ENCODE measurements around the gene TECPR2.

TECPR2 gene

GRCh38 chr14:102486513-102487203 lies 123.9 kb downstream of the TECPR2 start:
- DNase-seq (ENCODE audit: extremely low read depth, low read depth): no peak
- no peak for TF ChIP-seq CTCF (IDR thresholded peaks at IDR 0.05; ENCODE audit: low read depth, low read length)

DNA sequence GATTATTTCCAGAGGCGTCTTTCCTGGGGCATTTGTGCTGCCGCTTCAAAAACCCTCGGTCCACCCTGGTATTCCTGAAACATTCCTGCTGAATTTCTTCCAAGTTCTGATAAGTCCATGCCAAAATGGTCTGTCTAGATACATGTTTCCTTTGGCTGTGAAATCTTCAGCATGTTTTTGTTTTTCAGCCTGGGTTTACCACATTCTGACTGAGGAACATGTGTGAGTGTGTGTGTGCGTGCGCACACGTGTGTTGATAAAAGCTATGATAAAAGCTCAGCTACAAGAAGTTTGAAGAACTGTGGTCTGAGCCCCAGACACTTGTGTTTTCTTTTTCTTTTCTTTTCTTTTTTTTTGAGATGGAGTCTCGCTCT lies 124.5 kb downstream of the TECPR2 start:
- DNase-seq (ENCODE audit: extremely low read depth, low read depth): no peak
- no peak for TF ChIP-seq CTCF (IDR thresholded peaks at IDR 0.05; ENCODE audit: low read depth, low read length)

DNA sequence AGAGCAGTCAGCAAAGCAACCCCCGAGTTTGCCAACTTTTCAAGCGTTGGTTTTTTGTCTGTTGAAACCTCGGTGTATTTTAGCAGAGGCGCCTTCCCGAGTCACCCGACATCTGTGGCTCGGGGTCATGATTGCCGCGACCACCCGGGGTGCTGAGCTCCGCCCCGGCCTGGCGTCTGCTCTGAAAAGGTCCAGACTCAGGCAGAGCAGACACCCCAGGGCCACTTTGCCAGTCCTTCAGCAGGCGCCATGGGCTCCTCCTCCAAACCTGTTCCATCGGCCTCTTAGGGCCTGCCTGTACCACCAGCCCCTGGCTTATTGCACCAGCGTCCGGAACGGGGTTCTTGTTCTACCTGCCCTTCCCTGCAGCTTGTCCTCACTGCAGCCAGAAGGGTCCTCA lies 127.7 kb downstream of the TECPR2 start:
- DNase-seq (ENCODE audit: extremely low read depth, low read depth): no peak
- TF ChIP-seq CTCF (IDR thresholded peaks at IDR 0.05; ENCODE audit: low read depth, low read length): no peak

DNA sequence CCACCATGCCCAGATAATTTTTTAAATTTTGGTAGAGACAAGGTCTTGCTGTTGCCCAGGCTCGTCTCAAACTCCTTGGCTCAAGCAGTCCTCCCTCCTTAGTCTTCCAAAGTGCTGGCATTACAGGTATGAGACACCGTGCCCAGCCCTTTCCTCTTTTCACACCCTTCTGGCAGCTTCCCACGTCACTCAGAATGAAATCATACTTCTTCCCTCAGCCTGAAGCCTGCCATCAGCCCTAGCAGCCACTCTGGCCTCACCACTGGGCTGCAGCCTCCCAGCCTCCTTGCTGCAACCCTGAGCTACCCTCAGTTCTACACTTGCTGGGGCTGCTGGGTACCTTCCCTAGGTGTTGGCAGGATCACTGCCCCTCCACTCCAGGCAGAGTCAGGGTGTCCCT lies 128.6 kb downstream of the TECPR2 start:
- DNase-seq (ENCODE audit: extremely low read depth, low read depth): no peak
- TF ChIP-seq CTCF (IDR thresholded peaks at IDR 0.05; ENCODE audit: low read depth, low read length): no peak

DNA sequence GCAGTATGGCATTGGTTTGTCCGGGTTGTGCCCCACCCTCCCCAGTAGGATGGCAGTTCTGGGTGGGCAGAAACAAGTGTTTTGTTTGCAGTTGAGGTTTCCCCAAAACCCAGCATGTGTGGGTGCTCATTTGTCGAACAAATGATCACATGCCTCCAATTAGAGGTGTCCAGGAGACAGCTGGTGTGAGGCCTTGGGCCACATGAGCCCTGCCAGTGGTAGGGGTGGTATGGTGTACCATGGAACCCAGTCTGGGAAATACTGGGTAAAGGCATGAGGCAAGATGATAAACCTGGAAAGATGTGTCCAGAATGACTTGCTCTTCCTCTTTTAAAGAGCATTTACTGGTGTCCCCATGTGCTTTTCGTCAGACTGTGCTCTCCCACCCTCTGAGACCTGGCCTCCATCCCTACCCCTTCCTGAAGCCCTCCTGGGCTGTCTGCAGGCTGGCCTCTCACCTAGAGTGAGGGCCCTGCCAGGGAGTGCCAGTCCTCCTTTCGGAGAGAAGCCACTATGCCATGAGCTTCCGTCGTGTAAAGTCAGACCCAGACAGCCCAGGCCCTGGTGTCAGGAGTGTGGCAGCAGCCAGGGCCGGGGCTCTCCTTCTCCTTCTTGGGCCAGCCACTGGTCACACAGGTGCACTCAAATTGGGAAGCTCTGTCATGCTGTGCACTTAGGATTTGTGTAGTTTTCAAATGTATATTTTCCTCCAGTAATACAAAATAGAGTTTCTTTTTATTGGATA lies 129.2 kb downstream of the TECPR2 start:
- TF ChIP-seq CTCF (IDR thresholded peaks at IDR 0.05; ENCODE audit: low read depth, low read length): no peak
- DNase-seq (ENCODE audit: extremely low read depth, low read depth): no peak

DNA sequence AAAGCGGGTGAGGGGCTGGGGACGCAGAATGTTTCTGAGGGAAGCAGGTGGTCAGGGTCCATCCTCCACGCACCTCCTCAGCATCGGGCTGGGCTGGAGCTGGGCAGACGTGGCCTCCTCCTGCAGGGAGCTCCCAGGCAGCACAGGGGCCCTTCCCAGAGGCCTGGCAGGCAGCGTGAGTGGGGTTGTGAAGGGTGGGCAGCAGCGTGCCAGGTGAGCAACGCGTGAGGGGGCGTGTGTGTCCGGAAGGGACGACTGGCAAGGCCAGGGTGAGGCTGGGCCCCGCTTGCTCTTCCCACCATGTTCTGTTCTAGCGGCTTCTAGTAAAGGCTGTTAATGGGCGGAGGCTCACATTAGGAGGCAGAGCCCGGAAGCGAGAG lies 129.8 kb downstream of the TECPR2 start:
- no peak for DNase-seq (ENCODE audit: extremely low read depth, low read depth)
- TF ChIP-seq CTCF (IDR thresholded peaks at IDR 0.05; ENCODE audit: low read depth, low read length): no peak

DNA sequence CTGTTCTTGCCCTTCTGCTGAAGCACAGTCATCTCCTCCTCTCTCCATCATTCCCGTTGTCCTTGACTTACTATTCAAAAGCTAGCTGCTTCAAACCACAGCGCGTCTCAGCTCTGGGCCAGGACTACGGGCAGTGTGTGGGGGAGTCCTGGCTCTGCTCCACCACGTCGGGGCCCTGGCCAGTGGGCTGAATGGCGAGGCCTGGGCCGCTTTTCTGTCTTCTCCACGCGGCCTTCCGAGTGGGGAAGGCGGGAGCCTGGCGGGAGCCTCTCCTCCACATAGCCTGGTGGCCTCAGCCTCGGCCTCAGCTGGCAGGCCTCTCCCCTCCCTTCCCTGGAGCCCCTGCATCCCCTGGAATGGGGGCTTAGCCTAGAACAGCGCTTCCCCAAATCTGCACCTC lies 130.4 kb downstream of the TECPR2 start:
- TF ChIP-seq CTCF (IDR thresholded peaks at IDR 0.05; ENCODE audit: low read depth, low read length): no peak
- DNase-seq (ENCODE audit: extremely low read depth, low read depth): no peak
